Posterior vena cava (tissue), 2 donors: Measurements from ENCODE around the gene KDM4C. TPM values are rescaled to one million over a fixed set of nuclear protein-coding genes. Genes with fewer than 3 reads are reported as not detected.

Experiments used
- DNase-seq: peaks from one replicate; pipeline ENCODE4 v3.0.0-alpha.2; 2020; ENCODE audit warnings: low spot score
- intact Hi-C, 2 donors: fragments of 100-400 bp; cut with DNase I; formaldehyde crosslinking; loops; one replicate each; pipeline versions ENCODE4 v1.14.1 to v1.14.2; 2022 to 2023
- total RNA-seq, 2 donors: library from RNA; stranded (reverse); fragmentation: NEBNext Ultra II Directional; extraction: Animal tissue kit (Norgen Biotek cat#: 25700); gene quantifications; one replicate each; pipeline ENCODE4 v1.2.1, GENCODE V29; 2021
- donor health status: DM: yes; HTN: yes; CAD: no.
- donor health status: DM: yes; HTN: yes; CAD: no.

The KDM4C gene
- total RNA-seq, 2 donors from 2014 or later: 31.1 to 36.7 TPM

GRCh38 chr9:7192266-7192665 lies 434.5 kb downstream of the KDM4C start:
- intact Hi-C loops: no loop called here
- DNase-seq: no peak

GRCh38 chr9:7195526-7195925 lies 437.8 kb downstream of the KDM4C start:
- DNase-seq: no peak
- intact Hi-C loops: no loop called here

- no peak for DNase-seq
- intact Hi-C loops: no loop called here
Observed at GRCh38 chr9:7196467-7196866, 438.7 kb downstream of the KDM4C start.

GRCh38 chr9:7201196-7201595 lies 443.4 kb downstream of the KDM4C start:
- intact Hi-C loops: no loop called here
- no peak for DNase-seq

GRCh38 chr9:7205806-7206205 lies 448.0 kb downstream of the KDM4C start:
- no peak for DNase-seq
- intact Hi-C loops: no loop called here

GRCh38 chr9:7206221-7206758 lies 448.5 kb downstream of the KDM4C start:
- intact Hi-C loops: no loop called here
- DNase-seq: no peak

GRCh38 chr9:7209016-7209715 lies 451.4 kb downstream of the KDM4C start:
- intact Hi-C loops: no loop called here
- DNase-seq: no peak

GRCh38 chr9:7209990-7210389 lies 452.2 kb downstream of the KDM4C start:
- intact Hi-C loops: no loop called here
- DNase-seq: no peak

- no peak for DNase-seq
- intact Hi-C loops: no loop called here
Observed at GRCh38 chr9:7210854-7211637, 453.3 kb downstream of the KDM4C start.

GRCh38 chr9:7211657-7212056 lies 453.9 kb downstream of the KDM4C start:
- DNase-seq: no peak
- intact Hi-C loops: no loop called here

GRCh38 chr9:7212101-7212500 lies 454.3 kb downstream of the KDM4C start:
- intact Hi-C loops: no loop called here
- no peak for DNase-seq

- DNase-seq: no peak
- intact Hi-C loops: no loop called here
Observed at GRCh38 chr9:7216004-7216841, 458.4 kb downstream of the KDM4C start.

- intact Hi-C loops: no loop called here
- DNase-seq: no peak
Observed at GRCh38 chr9:7223981-7224380, 466.2 kb downstream of the KDM4C start.

Other genes starting within 250 kb of the KDM4C start
- gene GLDC, start 112.2 kb upstream of the KDM4C start, total RNA-seq: under 1 TPM; 0.32 to 0.52 TPM